Adrenal gland (tissue), 5 donors: ENCODE data around the gene KCNMA1.

Source experiments
- POLR2A ChIP-seq, 2 donors: fragments of 450-650 bp; IDR thresholded peaks; one replicate each; pipeline ENCODE4 v1.6.1; 2017; ENCODE audit warnings: antibody characterized with exemption in 2 of 2, mild to moderate bottlenecking in 2 of 2, moderate library complexity in 1 of 2
- TF ChIP-seq, protein P1 (sequence below), 6 experiments: fragments of 450-650 bp in 4 of 6; fragments of 200-600 bp in 2 of 6; sonication (generic) in 1 of 6; IDR thresholded peaks; 1 replicate in 5 of 6; 2 replicates in 1 of 6; pipeline versions ENCODE4 v1.5.1 to v1.8.0; 2016 to 2021; ENCODE audit warnings: antibody characterized with exemption in 6 of 6, mild to moderate bottlenecking in 2 of 6, moderate library complexity in 1 of 6
- donor health status: DM: no; HTN: no; CAD: no.

DNA sequence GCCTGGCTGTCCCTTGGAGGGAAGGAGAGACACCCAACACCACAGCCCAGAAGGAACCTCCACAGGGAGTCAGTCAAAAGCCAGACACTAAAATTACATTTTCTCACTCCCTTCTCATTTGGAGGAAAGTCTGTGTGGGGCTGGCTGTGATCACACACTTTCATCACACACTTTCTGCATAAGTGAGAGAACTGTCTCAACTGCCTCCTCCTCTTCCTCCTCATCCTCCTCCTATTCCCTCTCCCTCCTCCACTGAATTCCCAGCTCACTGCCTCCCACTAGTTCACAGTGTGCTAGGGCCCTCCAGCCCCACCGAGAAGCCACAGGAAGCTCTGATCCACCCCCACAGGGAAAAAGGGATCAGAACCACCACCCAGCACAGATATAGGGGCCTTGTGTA is 91.6 kb downstream of the KCNMA1 start:
- TF ChIP-seq, protein P1, sequence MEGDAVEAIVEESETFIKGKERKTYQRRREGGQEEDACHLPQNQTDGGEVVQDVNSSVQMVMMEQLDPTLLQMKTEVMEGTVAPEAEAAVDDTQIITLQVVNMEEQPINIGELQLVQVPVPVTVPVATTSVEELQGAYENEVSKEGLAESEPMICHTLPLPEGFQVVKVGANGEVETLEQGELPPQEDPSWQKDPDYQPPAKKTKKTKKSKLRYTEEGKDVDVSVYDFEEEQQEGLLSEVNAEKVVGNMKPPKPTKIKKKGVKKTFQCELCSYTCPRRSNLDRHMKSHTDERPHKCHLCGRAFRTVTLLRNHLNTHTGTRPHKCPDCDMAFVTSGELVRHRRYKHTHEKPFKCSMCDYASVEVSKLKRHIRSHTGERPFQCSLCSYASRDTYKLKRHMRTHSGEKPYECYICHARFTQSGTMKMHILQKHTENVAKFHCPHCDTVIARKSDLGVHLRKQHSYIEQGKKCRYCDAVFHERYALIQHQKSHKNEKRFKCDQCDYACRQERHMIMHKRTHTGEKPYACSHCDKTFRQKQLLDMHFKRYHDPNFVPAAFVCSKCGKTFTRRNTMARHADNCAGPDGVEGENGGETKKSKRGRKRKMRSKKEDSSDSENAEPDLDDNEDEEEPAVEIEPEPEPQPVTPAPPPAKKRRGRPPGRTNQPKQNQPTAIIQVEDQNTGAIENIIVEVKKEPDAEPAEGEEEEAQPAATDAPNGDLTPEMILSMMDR (IDR thresholded peaks at IDR 0.05): no peak
- no peak for TF ChIP-seq POLR2A (IDR thresholded peaks at IDR 0.05)
